Esophagus (tissue), 2 donors: ENCODE data around the gene MLPH. TPM values are rescaled to one million over a fixed set of nuclear protein-coding genes. Genes with fewer than 3 reads are reported as not detected.
A peak's percentile ranks its signal among the peaks of the same experiment; 100 is the strongest.

Source experiments
- H3K27ac ChIP-seq, 2 donors: one replicate each; pipeline ENCODE4 v1.5.1; 2013; ENCODE audit warnings: low read depth in 2 of 2, mild to moderate bottlenecking in 2 of 2, inconsistent platforms in 1 of 2, low read length in 1 of 2, moderate library complexity in 1 of 2
- H3K27me3 ChIP-seq, 2 donors: one replicate each; pipeline ENCODE4 v1.6.1; 2013; ENCODE audit warnings: low read length in 2 of 2, control low read depth in 1 of 2, mild to moderate bottlenecking in 1 of 2; ENCODE audit not compliant: insufficient read depth in 2 of 2, control insufficient read depth in 1 of 2
- H3K36me3 ChIP-seq, 2 donors: one replicate each; pipeline ENCODE4 v1.6.1; 2013; ENCODE audit warnings: low read length in 1 of 2; ENCODE audit not compliant: control insufficient read depth in 2 of 2, insufficient read depth in 2 of 2
- H3K4me1 ChIP-seq, 2 donors: one replicate each; pipeline ENCODE4 v1.6.1; 2013; ENCODE audit warnings: low read length in 1 of 2; ENCODE audit not compliant: control insufficient read depth in 2 of 2, insufficient read depth in 2 of 2
- H3K4me3 ChIP-seq, 2 donors: one replicate each; pipeline ENCODE4 v1.5.1; 2013; ENCODE audit warnings: low read length in 2 of 2, mild to moderate bottlenecking in 2 of 2, low read depth in 1 of 2, moderate library complexity in 1 of 2
- H3K9me3 ChIP-seq, 2 donors: one replicate each; pipeline ENCODE4 v1.6.1; 2013; ENCODE audit warnings: mild to moderate bottlenecking in 2 of 2, low read depth in 1 of 2, low read length in 1 of 2, moderate library complexity in 1 of 2; ENCODE audit not compliant: control insufficient read depth in 2 of 2, insufficient read depth in 1 of 2
- WGBS, 2 donors: extraction: QIAGEN DNeasy Blood & Tissue Kit; methylation state at CpG; one replicate each; pipeline ENCODE4 v1.1.7; 2013; 5-methylcytosine and 5-hydroxymethylcytosine counted together
- polyA plus RNA-seq, 2 donors: library from polyadenylated mRNA; stranded (reverse); fragments of 200-250 nt; gene quantifications; one replicate each; pipeline ENCODE4 v1.2.3, GENCODE V29; 2013
- donor health status: healthy with polysubstance abuse.
- donor health status: Bipolar disorder and iron deficiency.

MLPH gene
- polyA plus RNA-seq, 2 donors, result 3.4 to 4.4 TPM

DNA sequence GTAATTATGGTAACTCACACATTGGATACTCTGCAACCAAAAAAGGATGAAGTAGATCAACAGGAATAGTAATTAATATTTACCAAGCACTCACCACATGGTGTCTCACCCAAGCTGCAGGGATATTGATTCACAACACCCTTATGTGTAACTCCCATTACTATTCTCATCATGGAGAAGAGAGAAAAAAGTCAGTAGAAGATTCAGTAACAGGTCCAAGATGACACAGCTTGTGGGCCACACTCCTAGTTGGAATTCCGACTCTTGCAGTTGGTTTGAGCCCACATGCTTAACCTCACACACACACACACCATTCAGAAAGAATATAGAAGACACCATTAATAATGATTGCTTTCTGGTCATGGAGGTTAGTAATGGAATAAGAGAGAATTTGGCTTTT is 1.7 kb upstream of the MLPH start:
- no peak overlapping the region for H3K4me3 ChIP-seq
- H3K27me3 ChIP-seq, result no peaks in the 10 kb centered on the region
- H3K9me3 ChIP-seq, result no peaks in the 10 kb centered on the region
- peaks cover 6 to 24% of the 10 kb centered on the region in 2 donors for H3K4me1 ChIP-seq
- no peak overlapping the region for H3K27ac ChIP-seq
- 83 to 88% methylated on average over 1 of the region's 1 CpG for WGBS, 2 donors
- H3K36me3 ChIP-seq, result no peaks in the 10 kb centered on the region

DNA sequence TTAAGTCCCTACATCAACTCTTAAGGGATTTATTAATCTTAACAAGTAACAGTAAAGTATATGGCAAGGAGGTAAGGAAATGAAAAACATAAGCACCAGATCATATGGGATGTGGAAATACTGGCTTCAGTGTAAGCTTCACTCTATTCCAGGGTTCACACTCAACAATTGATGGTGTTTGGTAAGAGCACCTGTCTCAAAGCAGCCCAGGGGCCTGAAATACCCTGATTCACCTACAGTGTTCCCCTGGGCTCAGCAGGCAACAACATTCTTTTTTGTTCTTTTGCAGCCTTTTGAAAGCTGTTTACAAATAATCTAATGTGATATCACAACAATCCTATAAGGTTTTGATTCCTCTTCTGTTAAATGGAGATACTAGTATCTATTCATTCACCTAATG is 1.2 kb upstream of the MLPH start:
- H3K4me3 ChIP-seq, result no peak overlapping the region
- no peaks in the 10 kb centered on the region for H3K27me3 ChIP-seq
- no peaks in the 10 kb centered on the region for H3K36me3 ChIP-seq
- peaks cover 6 to 24% of the 10 kb centered on the region in 2 donors for H3K4me1 ChIP-seq
- no peak overlapping the region for H3K27ac ChIP-seq
- H3K9me3 ChIP-seq, result no peaks in the 10 kb centered on the region

DNA sequence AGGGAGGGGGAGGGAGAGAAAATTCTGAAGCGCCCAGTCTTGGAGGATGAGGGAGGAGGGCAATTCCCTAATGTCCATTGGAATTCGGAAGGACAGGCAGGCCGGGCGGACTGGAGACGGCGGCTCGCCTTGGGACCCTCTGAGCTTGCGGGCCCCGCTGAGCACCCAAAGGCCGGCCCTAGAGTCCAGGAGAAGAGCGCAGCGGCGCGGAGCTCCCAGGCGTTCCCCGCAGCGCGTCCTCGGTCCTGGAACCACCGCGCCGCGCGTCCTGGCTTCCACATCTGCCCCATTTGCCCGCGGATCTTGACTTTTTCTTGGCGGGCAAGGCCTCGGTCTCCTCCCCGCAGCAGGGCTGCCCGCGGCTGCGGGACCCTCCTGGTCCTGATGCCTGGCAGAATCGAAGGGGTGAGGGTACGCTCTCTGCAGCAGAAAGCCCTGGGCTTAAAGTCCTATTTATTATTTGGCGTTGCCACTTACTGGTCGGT is 675 bp upstream of the MLPH start:
- Histone ChIP-seq H3K27ac (no peak overlapping the region), H3K9me3 (peaks cover 2% of the 10 kb centered on the region in 2 donors), H3K27me3 (no peaks in the 10 kb centered on the region), H3K36me3 (no peaks in the 10 kb centered on the region), H3K4me3 (peak overlapping the region; percentile 46 to 53), H3K4me1 (peaks cover 6 to 24% of the 10 kb centered on the region in 2 donors)
- WGBS, 2 donors, result 8 to 11% methylated on average over 36 of the region's 36 CpGs

DNA sequence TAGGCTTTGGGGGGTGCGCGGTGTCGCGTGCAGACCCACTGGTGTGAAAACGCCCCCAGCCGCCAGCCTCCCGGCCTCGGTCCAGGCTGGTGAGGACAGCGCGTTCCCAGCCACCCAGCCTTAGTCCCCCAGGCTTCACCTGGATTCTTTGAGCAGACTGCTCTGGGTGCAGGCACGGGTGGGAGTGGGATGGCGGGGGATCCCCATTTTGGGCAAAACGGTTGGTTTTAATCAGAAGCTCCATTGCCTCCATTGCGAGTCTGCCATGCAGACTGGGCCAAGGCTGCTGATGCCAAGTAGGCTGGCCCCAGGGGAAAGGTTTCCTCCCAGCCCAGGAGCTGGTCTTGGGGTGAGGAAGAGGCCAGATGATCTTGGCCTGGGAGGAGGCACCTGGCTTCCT is 445 bp downstream of the MLPH start:
- H3K27ac ChIP-seq, result peak overlapping the region in 1 of 2 donors; percentile 11
- no peaks in the 10 kb centered on the region for H3K27me3 ChIP-seq
- H3K36me3 ChIP-seq, result no peaks in the 10 kb centered on the region
- H3K4me1 ChIP-seq, result peaks cover 6 to 24% of the 10 kb centered on the region in 2 donors
- WGBS, 2 donors, result 39 to 44% methylated on average over 14 of the region's 14 CpGs
- H3K4me3 ChIP-seq, result peak overlapping the region; percentile 46 to 53
- peaks cover 4 to 10% of the 10 kb centered on the region in 2 donors for H3K9me3 ChIP-seq

DNA sequence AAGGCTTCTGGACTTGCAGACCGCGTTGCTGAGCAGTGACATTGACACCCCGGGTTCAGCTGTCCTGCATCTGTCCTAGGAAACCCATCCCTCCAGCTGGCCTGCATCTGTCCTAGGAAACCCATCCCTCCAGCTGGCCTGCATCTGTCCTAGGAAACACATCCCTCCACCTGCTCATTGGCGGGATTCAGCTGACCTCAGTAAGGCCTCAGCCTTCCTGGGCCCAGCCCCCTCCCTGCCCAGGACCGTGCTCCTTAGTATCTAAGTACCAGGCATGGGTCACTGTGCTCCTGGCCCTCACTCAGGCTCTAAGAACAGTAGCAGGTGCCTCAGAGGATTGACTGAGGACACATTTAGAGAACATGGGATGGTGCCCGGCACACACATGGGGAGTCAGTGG is 1.2 kb downstream of the MLPH start:
- WGBS, 2 donors, result 83 to 86% methylated on average over 6 of the region's 6 CpGs
- no peaks in the 10 kb centered on the region for H3K36me3 ChIP-seq
- H3K4me3 ChIP-seq, result no peak overlapping the region
- H3K27me3 ChIP-seq, result no peaks in the 10 kb centered on the region
- H3K4me1 ChIP-seq, result peaks cover 6 to 19% of the 10 kb centered on the region in 2 donors
- no peak overlapping the region for H3K27ac ChIP-seq
- H3K9me3 ChIP-seq, result peaks cover 4 to 10% of the 10 kb centered on the region in 2 donors

DNA sequence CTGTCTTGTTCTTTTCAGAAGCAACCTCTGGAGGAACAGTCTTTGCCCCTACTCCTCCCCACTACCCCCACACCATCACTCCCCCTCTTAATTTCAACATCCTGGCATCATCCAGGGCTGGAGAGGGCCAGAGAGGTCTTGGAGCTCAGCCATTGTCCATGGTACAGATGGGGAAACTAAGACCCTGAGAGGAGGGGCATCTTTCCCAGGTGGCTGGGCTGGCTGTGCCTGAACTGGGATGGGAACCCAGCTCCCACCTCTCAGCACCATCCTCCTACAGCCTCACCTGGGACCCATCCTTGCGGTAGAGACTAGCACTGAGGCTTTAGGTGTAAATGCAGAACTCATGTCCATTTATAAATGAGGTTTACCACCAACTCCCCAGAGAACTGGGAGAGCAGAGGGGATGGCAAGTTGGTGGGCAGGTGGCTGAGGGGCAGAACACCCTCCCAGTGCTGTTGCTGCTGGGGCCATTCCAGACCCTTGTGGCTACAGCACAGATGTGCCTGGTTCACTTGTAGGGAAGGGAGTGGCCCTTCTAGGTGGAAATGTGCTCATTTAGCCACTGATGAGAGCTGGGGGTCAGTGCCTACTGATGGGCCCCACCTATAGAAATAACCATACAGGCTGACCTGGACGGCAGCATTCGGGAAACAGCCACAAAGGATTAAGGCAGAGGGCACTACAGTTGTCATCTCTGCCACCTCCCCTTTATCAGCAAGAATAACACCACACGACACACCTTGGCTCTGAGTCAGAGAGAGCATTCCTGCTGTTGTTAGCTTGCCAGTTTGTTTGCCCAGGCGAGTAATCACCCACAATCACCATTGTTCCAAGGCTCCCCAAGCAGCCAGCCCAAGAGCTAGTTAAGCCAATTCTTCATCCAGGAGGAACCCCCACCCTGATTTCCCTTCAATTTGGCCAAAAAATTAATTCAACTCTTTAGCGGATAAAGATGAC is 2.1 kb downstream of the MLPH start:
- H3K27ac ChIP-seq, result peak overlapping the region; percentile 83 to 96
- H3K9me3 ChIP-seq, result peaks cover 4 to 10% of the 10 kb centered on the region in 2 donors
- H3K4me3 ChIP-seq, result no peak overlapping the region
- H3K27me3 ChIP-seq, result no peaks in the 10 kb centered on the region
- H3K36me3 ChIP-seq, result no peaks in the 10 kb centered on the region
- peaks cover 6 to 19% of the 10 kb centered on the region in 2 donors for H3K4me1 ChIP-seq
- WGBS, 2 donors, result 48 to 52% methylated on average over 6 of the region's 6 CpGs

DNA sequence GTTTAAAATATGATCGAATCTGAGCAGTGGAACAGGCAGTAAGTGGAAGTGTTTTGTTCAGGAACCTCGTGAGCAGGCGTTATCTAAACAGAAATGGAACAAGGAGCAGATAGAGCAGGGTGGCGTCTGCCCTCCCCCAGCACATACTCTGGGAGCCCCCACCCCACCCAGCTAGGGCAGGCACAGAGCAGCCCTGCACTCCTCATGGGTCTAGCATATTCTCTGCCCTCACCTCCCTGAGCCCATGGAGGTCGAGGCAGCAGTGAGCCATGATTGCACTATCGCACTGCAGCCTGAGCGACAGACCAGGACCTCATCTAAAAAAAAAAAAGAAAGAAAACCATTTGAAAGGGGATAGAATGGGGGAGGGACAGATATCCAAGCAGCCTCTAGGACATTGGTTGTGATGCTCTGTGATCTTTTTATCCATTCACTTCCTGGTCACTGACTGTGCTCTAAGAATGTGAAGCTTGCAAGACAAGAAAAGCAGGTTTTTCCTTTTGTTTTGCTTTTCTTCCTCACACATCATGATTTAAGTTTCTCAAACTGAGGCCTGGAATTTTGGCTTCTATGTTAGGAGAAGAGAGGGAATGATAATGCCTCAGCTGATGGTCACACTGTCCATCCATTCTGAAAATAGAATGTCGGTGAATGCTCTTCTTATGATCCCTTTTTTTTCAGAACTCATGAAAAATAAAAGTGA is 3.1 kb downstream of the MLPH start:
- H3K4me3 ChIP-seq, result no peak overlapping the region
- WGBS, 2 donors, result 56 to 61% methylated on average over 8 of the region's 8 CpGs

DNA sequence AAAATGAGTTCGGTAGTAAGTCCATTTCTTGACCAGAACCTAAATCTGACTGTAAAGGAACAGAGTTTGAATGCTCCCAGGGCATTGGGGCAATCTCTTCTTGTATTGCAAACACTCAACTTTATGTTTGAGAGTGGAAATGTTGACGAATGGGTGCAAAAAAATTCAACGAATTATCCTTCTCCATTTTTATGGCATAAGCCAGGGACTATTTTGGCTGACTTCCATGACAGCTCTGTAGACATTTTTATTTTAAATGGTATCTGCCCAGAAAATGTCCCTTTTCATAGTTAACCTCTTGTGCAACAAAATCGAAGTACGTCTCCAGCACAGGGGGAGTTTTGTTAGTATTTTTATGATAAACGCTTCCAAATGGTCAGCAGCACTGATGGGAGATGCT is 3.7 kb downstream of the MLPH start:
- no peak overlapping the region for H3K4me3 ChIP-seq
- peaks cover 4 to 10% of the 10 kb centered on the region in 2 donors for H3K9me3 ChIP-seq
- 80 to 84% methylated on average over 6 of the region's 6 CpGs for WGBS, 2 donors
- no peaks in the 10 kb centered on the region for H3K27me3 ChIP-seq
- H3K4me1 ChIP-seq, result peaks cover 6 to 19% of the 10 kb centered on the region in 2 donors
- H3K27ac ChIP-seq, result peak overlapping the region in 1 of 2 donors; percentile 33
- H3K36me3 ChIP-seq, result no peaks in the 10 kb centered on the region

More for the DNA sequence above, 3.1 kb downstream of the MLPH start:
- Histone ChIP-seq H3K4me1 (peaks cover 6 to 19% of the 10 kb centered on the region in 2 donors), H3K27me3 (no peaks in the 10 kb centered on the region), H3K27ac (peak overlapping the region; percentile 83 to 96), H3K36me3 (no peaks in the 10 kb centered on the region), H3K9me3 (peaks cover 4 to 10% of the 10 kb centered on the region in 2 donors)

DNA sequence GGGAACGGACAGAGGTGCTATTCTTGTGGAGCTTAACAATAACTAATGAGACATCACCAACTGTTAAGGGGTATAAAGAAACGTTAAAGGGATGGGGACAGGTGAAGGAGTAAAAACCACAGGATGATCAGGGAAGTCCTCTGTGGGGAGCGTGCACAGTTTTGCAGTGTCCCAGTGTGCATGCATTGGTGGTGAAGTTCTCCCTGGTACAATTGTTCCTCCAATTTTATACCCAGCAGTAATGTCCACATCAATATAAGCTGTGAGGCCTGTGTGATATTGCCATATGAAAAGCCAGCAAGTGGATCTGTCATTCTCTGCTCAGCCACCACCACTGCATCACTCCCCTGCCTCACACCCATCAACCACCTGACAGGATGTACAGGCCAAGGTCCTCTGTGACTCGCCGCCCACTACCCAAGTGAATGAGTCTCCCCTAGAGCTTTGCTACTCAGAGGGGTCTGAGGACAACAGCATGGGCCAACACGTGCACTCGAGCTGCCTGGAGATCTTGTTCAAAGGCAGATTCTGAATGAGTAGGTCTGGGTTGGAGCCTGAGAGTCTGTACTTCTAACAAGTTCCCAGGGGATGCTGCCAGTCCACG is 4.6 kb downstream of the MLPH start:
- H3K36me3 ChIP-seq, result no peaks in the 10 kb centered on the region
- WGBS, 2 donors, result 90 to 93% methylated on average over 8 of the region's 8 CpGs
- H3K27me3 ChIP-seq, result no peaks in the 10 kb centered on the region
- H3K4me1 ChIP-seq, result peaks cover 4 to 15% of the 10 kb centered on the region in 2 donors
- no peak overlapping the region for H3K27ac ChIP-seq
- peaks cover 4 to 10% of the 10 kb centered on the region in 2 donors for H3K9me3 ChIP-seq
- H3K4me3 ChIP-seq, result no peak overlapping the region
